Prostate gland (tissue), 2 donors: Measurements from ENCODE around the gene ZNF32.

Experiments
- CTCF ChIP-seq, 4 experiments: fragments of 200-600 bp in 2 of 4; fragments of 450-650 bp in 2 of 4; sonication (generic) in 2 of 4; IDR thresholded peaks; 1 replicate in 3 of 4; 2 replicates in 1 of 4; pipeline ENCODE4 v1.5.1; 2016 to 2019; ENCODE audit warnings: antibody characterized with exemption in 4 of 4, mild to moderate bottlenecking in 2 of 4, moderate library complexity in 2 of 4
- POLR2A ChIP-seq: fragments of 450-650 bp; IDR thresholded peaks from one replicate; pipeline ENCODE4 v1.6.1; 2016; ENCODE audit warnings: antibody characterized with exemption, mild to moderate bottlenecking

- TF ChIP-seq CTCF (IDR thresholded peaks at IDR 0.05) (no peak), POLR2A (no peak)
Measured at GRCh38 chr10:43674553-43675210, 26.0 kb upstream of the ZNF32 start.
